ENCODE results near the gene AP1G2. TPM values are rescaled to one million over a fixed set of nuclear protein-coding genes. Genes with fewer than 3 reads are reported as not detected.
"Not testable (repeated sequence)": the region's sequence is repeated elsewhere in the genome, so short reads cannot be mapped to it uniquely, and the experiment has no call there.

The AP1G2 gene
- total and polyA plus RNA-seq, 3 donors from 2014 or later: 33.6 to 83.4 (median 76.9) TPM

DNA sequence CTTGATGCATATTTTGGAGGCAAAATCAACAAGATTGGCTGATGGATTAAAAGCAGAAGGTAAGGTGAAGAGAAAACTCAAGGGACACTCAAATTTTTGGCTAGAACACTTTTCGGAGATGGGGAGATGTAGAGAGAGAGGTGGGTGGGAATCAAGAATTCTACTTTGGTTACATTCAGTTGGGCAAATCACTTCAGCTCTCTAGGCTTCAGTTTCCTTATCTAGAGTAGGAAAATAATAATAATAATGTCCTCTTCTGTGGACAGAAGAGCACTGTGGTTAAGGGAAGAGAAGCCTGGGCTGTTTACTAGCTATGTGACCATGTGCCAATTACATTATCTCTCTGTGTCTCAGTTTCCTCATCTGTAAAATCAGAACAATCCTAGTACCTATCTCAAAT is 45.2 kb upstream of the AP1G2 start:
- no peaks in the 10 kb centered on the region for H3K27me3 ChIP-seq
- H3K4me1 ChIP-seq: no peaks in the 10 kb centered on the region
- TF ChIP-seq, protein P1, sequence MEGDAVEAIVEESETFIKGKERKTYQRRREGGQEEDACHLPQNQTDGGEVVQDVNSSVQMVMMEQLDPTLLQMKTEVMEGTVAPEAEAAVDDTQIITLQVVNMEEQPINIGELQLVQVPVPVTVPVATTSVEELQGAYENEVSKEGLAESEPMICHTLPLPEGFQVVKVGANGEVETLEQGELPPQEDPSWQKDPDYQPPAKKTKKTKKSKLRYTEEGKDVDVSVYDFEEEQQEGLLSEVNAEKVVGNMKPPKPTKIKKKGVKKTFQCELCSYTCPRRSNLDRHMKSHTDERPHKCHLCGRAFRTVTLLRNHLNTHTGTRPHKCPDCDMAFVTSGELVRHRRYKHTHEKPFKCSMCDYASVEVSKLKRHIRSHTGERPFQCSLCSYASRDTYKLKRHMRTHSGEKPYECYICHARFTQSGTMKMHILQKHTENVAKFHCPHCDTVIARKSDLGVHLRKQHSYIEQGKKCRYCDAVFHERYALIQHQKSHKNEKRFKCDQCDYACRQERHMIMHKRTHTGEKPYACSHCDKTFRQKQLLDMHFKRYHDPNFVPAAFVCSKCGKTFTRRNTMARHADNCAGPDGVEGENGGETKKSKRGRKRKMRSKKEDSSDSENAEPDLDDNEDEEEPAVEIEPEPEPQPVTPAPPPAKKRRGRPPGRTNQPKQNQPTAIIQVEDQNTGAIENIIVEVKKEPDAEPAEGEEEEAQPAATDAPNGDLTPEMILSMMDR (IDR thresholded peaks at IDR 0.05): no peak
- DNase-seq: no peak
- H3K36me3 ChIP-seq (ENCODE audit: low read depth, missing control alignments): no peaks in the 10 kb centered on the region
- no peak overlapping the region for H3K4me3 ChIP-seq
- H3K27ac ChIP-seq: no peak overlapping the region
- intact Hi-C loops (cut with DNase I; ENCODE audit: low total_unique reads): no loop called here
- H3K9me3 ChIP-seq: no peaks in the 10 kb centered on the region
- 92 to 93% methylated on average over 1 of the region's 1 CpG for WGBS, 2 donors

DNA sequence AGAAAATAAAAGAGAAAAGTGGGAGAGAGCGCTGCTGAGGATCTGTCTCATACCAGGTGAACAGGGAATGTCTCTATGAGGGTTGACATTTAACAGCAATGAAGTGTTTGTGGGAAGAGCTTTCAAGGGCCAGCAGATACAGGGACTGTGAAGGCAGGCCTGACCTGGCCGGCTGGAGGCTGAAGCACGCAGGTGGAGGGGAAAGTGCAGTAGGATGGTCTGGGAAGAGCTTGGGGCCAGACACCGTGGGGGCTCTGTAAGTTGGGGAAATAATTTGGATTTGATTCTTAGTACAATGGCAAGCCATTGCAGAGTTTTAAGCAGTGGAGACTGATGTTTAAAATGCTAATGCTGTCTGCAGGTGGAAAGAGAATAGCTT is 44.8 kb upstream of the AP1G2 start:
- 80 to 82% methylated on average over 4 of the region's 4 CpGs for WGBS, 2 donors
- intact Hi-C loops (cut with DNase I; ENCODE audit: low total_unique reads): no loop called here
- H3K36me3 ChIP-seq (ENCODE audit: low read depth, missing control alignments): no peaks in the 10 kb centered on the region
- no peak overlapping the region for H3K4me3 ChIP-seq
- H3K27ac ChIP-seq: no peak overlapping the region
- H3K27me3 ChIP-seq: no peaks in the 10 kb centered on the region
- no peak for TF ChIP-seq POLR2A (IDR thresholded peaks at IDR 0.05)
- TF ChIP-seq, protein P1 (IDR thresholded peaks at IDR 0.05): no peak
- no peaks in the 10 kb centered on the region for H3K9me3 ChIP-seq
- H3K4me1 ChIP-seq: no peaks in the 10 kb centered on the region
- DNase-seq: no peak

DNA sequence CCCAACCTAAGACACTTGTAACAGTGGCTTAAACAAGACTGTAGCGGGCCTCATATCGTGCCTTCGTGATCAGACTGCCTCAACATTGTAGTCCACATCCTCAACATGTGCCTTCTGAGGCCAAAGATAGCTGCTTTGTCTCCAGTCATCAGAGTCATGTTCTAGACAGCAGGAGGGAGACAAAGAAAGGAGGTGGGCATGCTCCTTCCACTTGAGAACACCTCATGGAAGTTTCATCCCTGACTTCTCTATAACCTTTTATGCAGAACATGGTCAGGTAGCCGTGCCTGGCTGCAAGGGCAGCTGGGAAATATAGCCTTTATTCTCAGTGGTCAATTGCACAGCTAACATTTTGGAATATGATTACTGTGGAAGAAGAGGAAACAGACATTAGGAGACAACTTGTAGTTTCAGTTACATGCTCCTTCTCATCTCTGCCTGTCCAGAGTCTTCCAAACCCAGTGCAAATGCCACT is 43.3 kb upstream of the AP1G2 start:
- Histone ChIP-seq H3K27me3 (no peaks in the 10 kb centered on the region), H3K4me3 (no peak overlapping the region), H3K27ac (no peak overlapping the region), H3K9me3 (no peaks in the 10 kb centered on the region), H3K4me1 (no peaks in the 10 kb centered on the region), H3K36me3 (ENCODE audit: low read depth, missing control alignments) (no peaks in the 10 kb centered on the region)
- TF ChIP-seq, protein P1 (IDR thresholded peaks at IDR 0.05): no peak
- TF ChIP-seq POLR2A (IDR thresholded peaks at IDR 0.05): no peak
- WGBS, 2 donors: 62 to 68% methylated on average over 4 of the region's 4 CpGs
- intact Hi-C loops (cut with DNase I; ENCODE audit: low total_unique reads): no loop called here
- DNase-seq: no peak

DNA sequence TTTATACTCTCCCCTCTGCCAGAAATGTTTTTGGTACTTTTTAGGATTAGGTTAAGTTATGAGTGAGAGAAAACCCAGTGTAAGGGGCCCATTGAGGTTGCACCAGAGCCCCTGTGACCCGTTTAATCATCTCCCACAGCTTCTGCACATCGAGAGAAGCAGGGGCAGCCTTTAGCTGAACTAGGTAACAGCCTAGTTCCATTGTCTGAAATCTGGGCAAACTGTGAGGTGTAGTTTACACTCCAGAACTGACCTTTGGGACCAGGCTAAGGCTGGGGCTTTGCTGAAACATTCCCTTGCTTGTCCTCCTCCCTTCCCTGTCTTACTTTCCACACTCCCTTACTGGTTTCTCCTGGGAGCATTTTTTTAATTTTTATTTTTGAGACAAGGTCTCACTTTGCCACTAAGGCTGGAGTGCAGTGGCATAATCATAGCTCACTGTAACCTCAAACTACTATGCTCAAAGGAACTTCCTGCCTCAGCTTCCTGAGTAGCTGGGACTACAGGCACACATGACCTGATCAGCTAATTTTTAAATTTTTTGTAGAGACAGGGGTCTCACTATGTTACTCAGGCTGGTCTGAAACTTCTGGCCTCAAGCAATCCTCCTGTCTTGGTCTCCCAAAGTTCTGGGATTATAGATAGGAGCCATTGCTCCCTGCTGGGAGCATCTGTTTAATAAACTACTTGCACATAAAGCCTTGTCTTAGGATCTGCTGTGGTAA is 42.7 kb upstream of the AP1G2 start:
- no peak for DNase-seq
- Histone ChIP-seq H3K27me3 (no peaks in the 10 kb centered on the region), H3K36me3 (ENCODE audit: low read depth, missing control alignments) (no peaks in the 10 kb centered on the region), H3K9me3 (no peaks in the 10 kb centered on the region), H3K4me3 (no peak overlapping the region), H3K27ac (no peak overlapping the region), H3K4me1 (no peaks in the 10 kb centered on the region)
- TF ChIP-seq, protein P1 (IDR thresholded peaks at IDR 0.05): no peak
- no peak for TF ChIP-seq POLR2A (IDR thresholded peaks at IDR 0.05)
- intact Hi-C loops (cut with DNase I; ENCODE audit: low total_unique reads): no loop called here
- WGBS, 2 donors: 82 to 87% methylated on average over 2 of the region's 2 CpGs

DNA sequence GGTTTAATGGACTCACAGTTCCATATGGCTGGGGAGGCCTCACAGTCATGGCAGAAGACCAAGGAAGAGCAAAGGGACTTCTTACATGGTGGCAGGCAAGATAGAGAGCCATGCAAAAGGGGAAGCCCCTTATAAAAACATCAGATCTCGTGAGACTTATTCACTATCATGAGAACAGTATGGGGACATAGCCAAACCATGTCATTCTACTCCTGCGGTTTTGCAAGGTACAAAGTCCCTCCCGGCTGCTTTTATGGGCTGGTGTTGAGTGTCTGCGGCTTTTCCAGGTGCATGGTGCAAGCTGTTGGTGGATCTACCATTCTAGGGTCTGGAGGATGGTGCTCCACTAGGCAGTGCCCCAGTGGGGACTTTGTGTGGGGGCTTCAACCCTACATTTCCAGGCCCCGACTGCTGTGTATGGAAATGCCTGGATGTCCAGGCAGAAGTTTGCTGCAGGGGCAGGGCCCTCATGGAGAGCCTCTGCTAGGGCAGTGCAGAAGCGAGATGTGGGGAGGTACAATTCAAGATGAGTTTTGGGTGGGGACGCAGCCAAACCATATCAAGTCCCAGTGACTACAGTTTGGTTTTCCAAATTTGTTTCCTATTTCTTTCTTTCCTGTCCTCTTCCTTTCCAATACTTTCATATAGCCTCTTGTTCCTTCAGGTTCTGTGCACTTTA is 42.0 kb upstream of the AP1G2 start:
- H3K4me3 ChIP-seq; H3K36me3 ChIP-seq (ENCODE audit: low read depth, missing control alignments); H3K9me3 ChIP-seq; DNase-seq; H3K27me3 ChIP-seq; H3K27ac ChIP-seq; H3K4me1 ChIP-seq; intact Hi-C loops (cut with DNase I; ENCODE audit: low total_unique reads): not testable (repeated sequence)
- WGBS, 2 donors: 60 to 64% methylated on average over 7 of the region's 7 CpGs
